ENCODE data around the gene NUP210L.
"Not testable (repeated sequence)": the region's sequence is repeated elsewhere in the genome, so short reads cannot be mapped to it uniquely, and the experiment has no call there.

Gene NUP210L

DNA sequence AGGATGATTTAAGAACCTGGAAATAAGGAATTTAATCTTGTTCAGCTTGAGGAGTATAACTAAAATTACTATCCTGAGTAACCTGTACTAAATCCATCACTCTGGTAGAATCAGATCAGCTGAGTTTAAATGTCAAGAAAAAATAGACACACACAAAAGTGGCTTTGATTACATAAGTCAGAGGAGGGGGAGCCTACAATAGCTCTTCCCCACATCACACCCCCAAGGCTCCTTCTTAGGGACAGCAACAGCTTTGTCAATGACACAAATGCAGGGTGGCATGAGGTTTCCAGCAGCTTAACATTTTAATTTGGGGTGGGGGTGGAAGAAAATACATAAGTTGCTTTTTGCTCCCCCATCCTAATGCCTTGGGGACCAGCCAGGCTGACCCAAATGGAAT lies 12.6 kb upstream of the NUP210L start:
- no peak for DNase-seq

- DNase-seq, result no peak
Observed at GRCh38 chr1:154166207-154166606, 11.3 kb upstream of the NUP210L start.

DNA sequence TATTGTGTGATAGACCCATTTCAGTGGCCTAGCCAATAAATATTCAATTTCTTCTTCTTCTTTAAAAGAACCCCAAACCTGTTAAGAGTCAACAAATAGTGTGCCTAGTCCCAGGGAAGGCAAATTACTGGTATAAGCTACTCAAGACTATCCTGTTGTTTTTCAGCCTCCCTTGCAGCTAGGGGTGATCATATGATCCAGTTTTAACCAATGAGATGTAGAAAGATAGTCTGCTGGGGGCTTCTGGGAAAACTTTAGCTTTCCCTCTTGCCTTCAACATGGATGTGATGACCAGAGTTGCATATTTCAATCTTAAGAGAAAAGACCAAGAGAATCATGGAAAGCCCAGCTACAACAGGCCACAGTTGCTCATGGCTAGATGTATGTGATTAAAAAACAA lies 4.7 kb upstream of the NUP210L start:
- DNase-seq, result no peak

DNA sequence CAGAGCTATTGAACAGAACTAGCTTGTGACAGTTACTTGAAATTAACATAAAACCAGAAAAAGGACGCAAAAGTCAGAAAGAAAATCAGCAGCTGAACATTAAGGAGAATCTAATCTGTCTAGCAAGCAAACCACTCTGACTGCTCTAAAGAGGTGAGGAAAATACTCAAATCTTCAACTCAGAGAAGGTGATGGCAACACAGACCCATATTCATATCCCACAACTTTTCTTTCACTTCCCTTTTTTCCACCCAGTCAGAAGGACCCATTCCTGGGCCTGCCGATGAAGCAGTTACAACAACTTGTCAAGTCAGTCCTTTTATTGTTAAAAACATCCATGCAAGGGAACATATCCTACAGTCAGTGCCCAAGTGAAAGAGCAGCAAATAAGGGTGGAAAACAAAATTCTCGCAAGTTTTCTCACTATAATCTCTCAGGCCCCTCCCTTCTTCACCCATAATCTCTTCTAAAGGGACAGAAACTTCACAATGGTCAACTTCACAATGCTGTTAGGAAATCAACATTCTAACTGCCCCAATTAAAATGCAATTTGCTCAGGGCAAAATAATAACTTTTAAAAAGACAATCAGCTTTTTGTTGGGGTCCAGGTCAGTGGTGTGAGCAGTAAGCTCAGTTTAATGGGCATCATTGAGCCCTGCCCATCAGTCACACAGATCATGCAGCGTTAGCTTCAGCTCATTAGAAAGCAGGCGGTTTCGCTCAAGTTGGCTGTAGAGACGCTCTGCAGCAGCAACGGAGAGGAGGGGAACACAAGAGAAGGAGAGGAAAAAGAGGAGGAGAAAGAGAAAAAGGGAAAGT lies 3.6 kb upstream of the NUP210L start:
- DNase-seq, result no peak

GRCh38 chr1:154157520-154158306 lies 2.8 kb upstream of the NUP210L start:
- DNase-seq, result no peak

DNA sequence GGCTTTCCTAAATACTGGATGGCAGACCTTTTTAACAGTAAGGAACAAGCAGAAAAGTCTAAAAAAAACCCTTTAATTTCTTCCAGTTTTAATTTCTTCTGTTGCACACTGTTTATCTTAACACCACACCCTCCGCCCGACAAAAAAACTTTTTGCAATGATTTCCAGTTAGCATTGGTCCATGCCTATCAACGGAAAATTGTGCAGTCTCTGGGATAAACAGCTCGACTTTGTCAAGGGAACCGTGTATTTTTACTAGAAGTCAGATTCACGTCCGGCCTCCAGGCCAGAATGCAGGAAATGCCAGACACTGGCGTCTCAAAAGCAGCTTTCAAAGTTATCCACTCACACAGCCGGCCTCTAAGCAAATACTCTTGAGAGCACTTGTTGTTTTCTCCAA lies 378 bp upstream of the NUP210L start:
- no peak for DNase-seq

GRCh38 chr1:154154053-154154452 lies 820 bp downstream of the NUP210L start:
- no peak for DNase-seq

DNA sequence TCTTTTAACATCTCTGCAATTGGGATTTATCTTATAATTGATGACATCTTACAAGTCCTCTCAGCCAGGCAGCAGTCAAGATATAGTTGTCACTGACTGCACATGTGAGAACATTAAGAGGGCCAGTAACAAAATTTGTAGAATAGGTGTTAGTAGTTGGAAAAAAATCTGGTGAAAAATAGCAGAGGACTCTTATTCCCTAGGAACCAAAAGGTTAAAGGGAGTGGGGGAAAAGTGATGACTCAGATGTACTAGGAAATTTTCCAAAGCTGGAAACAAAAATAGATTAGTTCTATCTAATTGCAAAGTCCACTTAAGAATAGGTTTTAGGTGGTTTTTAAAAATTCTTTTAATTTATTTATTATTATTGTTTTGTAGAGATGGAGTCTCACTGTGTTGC lies 3.6 kb downstream of the NUP210L start:
- DNase-seq, result no peak

- no peak for DNase-seq
Observed at GRCh38 chr1:154148807-154149206, 6.1 kb downstream of the NUP210L start.

DNA sequence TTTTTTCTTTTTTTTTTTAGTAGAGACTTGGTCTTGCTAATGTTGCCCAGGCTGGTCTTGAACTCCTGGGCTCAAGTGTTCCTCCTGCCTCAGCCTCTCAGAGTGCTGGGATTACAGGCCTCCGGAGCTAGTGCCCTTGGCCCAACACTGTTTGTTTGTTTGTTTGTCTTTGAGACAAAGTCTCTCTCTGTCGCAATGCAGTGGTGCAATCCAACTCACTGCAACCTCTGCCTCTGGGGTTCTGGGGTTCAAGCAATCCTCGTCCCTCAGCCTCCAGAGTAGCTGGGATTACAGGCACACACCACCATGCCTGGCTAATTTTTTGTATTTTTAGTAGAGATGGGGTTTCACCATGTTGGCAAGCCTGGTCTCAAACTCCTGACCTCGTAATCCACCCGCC lies 7.4 kb downstream of the NUP210L start:
- not testable (repeated sequence) for DNase-seq

GRCh38 chr1:154145986-154146385 lies 8.9 kb downstream of the NUP210L start:
- no peak for DNase-seq

- DNase-seq, result no peak
Observed at GRCh38 chr1:154142358-154142757, 12.5 kb downstream of the NUP210L start.

DNA sequence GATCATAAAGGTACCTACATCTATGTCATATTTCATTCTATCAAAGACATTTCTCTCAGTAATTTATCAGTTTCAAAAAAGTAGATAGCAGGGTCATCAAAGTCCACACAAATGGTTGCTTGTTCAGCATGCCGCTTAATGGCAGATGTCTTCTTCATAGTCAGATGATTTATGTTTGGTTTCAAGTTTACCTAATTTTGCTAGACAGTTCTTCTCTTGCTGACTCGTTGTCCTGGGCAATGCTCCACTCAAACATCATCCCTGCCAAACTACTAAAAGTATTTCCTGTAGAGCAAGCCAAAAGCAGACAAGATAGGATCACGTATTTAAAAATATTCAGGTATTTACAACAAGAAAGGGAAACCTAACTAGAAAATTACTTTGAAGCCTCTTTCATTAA lies 13.6 kb downstream of the NUP210L start:
- no peak for DNase-seq

DNA sequence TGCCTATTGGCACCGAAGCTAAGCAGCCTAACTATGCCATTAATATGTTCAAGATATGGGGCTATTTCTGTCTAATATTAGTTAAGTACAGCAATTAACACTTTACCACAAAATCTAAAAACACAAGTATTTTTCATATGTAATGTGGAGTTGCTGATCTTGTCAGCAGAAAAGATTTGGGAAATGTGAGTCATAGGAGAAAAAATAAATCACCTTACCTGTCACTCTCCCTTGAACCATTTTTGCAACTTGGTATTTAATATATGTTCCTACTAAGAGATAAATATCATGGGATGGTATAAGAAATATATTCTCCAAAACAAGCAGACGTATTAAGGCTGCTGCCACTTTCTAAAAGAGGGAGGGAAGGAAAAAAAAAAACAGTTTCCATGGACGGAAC lies 17.0 kb downstream of the NUP210L start:
- no peak for DNase-seq

GRCh38 chr1:154133256-154133655 lies 21.6 kb downstream of the NUP210L start:
- no peak for DNase-seq

GRCh38 chr1:154129391-154129970 lies 25.4 kb downstream of the NUP210L start:
- DNase-seq, result no peak

- not testable (repeated sequence) for DNase-seq
Observed at GRCh38 chr1:154123205-154123604, 31.7 kb downstream of the NUP210L start.

GRCh38 chr1:154117642-154118041 lies 37.2 kb downstream of the NUP210L start:
- DNase-seq, result no peak

- DNase-seq, result no peak
Observed at GRCh38 chr1:154115180-154115579, 39.7 kb downstream of the NUP210L start.

- no peak for DNase-seq
Observed at GRCh38 chr1:154104433-154105082, 50.3 kb downstream of the NUP210L start.

DNA sequence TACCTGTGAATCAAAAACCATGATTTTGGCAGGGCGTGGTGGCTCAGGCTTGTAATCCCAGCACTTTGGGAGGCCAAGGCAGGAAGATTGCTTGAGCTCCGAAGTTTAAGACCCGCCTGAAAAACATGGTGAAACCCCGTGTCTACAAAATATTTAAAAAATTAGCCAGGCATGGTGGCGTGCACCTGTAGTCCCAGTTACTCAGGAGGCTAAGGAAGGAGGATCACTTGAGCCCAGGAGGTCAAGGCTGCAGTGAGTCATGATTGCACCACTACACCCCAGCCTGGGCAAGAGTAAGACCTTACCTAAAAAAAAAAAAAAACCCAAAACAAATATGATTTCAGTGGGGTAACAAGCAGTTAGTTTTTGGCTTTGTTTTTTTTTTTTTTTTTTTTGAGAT lies 54.7 kb downstream of the NUP210L start:
- DNase-seq, result not testable (repeated sequence)

DNA sequence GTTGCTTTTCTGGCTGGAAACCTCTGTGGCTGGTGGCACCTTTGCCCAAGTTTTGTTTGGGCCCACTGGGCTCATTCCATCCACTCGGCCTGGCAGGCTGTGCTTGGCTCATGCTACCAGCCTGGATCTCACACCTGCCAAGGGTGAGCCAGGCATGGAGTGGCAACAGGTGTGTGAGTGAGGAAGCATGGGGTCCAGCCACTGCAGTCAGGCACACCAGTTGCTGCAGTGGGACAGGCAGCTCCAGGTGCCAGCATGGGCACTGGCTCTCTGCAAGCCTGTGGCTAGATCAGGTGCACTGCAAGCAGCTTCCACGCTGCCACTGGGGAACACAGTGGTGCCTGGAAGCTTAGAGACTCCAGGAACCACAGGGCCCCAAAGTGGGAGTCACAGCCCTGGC lies 57.0 kb downstream of the NUP210L start:
- no peak for DNase-seq

DNA sequence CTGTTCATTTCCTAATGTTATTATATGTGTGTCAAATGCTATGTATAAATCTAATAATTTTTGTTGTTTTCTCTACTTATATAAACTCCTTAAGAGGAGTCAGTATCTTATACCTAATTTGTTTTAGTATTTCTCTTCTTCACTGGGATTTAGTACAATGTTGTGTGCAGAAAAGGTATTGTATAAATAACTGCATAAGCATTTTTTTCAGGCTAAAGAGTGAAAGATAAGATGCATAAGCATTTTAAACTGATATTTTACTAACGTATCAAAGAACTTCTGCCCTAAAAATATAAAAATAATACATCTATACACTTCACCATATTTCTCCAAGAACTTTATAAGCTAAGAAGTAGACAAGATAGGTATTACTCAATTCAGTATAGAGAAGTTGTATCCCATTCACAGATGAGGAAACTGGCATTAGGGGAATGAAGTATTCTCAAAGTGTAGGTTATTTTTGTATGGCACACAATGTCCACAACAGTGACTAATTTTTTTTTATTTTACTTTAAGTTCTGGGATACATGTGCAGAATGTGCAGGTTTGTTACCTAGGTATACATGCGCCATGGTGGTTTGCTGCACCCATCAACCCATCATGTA lies 59.3 kb downstream of the NUP210L start:
- DNase-seq, result no peak
